NCI-H128 (cell line): Measurements from ENCODE around the gene TMEM89.

Experiments
- DNase-seq: peaks from one replicate; lab custom pipeline; 2025; ENCODE audit not compliant: unreplicated experiment; lab: John Stamatoyannopoulos, UW

Gene TMEM89

DNA sequence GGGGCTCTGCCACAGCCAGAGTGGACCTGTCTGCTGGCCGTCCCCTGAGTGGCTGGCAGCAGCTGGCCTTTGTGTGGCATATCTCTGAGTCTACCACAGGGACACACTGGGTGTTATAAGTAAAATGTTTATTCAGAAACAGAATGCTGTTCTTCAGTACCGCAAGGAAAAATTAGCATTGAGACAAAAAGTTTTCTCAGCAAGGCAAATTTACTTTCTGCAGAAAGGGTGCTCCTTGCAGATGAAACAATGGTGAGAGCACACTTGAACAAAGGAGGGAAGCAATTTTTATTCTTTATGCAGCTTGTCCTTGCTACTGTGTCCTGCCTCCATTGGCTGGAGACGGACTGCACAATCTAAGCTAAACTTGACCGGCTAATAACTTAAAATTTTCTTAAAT is 4.0 kb downstream of the TMEM89 start:
- DNase-seq: no peak

DNA sequence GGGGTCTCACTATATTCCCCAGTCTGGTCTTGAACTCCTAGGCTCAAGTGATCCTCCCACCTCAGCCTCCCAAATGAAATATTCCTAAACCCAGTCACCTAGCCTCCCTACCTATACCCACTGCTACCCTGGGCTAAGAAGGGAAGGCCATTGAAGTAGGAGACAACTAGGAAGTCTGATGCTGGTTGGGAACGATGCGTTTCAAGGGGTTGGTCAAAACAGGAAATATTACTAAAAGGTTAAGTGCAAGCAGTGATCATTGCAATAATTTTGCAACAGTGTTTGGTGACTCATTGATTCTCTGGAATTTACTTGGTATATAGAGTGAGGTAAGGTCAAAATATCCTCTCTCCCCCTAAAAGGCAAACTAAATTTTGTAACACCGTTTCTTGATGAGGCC is 7.5 kb downstream of the TMEM89 start:
- no peak for DNase-seq

DNA sequence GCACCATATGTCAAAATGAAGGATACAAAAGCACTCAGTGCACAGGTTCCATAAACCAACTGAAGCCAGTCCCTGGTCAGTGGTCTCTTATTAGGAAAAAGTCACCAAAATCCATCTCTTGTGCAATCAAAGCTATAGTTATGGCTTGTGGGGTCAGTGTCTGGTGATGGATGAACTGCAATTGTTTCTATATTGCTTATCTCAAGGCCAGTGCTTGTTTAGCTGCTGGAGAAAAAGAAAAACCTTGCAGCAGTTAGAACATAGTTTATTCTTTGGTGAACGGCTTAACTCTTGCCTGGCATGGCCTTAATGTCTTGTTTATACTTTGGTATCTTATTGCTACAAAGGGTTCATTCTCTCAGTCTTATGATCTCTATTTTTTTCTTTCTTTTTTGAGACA is 9.3 kb downstream of the TMEM89 start:
- DNase-seq: no peak

DNA sequence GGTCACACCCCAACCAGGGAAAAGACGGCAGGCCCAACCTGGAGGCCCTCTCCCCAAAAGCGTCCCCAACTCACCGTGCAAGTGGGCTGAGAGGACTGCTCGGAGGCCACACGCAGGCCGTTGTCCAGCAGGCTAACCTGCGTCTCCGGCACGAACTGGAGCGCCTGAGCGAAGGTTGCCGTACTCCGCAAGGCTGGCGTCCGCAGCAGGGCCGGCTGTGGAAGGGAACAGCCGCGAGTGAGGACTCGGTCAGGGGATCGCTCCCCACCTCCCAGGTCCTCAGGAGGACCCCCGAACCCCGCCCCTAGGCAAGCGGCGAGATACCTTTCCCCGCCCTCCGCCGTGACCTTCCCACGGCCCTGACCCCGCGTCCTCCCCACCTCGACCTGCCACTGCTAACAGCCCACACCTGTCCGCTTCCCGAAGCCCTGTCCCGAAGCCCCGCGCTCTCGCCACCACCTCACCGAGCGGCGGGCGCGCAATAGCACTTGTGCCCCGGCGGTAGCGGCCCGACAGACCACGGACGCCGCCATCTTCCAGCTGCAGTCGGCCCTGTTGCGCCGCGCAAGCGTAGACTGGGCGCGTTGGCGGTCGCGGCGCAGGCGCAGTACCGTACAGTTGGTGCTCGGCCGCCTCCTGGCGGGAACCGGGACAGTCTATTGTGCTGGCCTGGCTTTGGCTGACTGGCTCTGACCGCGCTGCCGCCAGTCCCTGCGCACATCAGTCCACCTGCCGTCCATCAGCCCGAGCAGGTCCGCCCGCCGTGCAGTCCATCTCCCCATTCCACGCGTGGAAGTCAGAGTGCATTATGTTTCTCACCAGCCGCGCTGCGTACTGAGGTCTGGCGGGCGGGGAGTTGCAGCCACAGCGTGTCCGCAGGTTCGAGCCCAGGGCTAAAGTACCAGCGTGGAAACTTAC is 12.2 kb downstream of the TMEM89 start, which contains the start of gene UQCRC1:
Gene UQCRC1 (minus strand): TSS at position 559 of the 918 bp plus-strand sequence. CDS start 26 bp downstream, at position 533.
- DNase-seq: peak; percentile 76

DNA sequence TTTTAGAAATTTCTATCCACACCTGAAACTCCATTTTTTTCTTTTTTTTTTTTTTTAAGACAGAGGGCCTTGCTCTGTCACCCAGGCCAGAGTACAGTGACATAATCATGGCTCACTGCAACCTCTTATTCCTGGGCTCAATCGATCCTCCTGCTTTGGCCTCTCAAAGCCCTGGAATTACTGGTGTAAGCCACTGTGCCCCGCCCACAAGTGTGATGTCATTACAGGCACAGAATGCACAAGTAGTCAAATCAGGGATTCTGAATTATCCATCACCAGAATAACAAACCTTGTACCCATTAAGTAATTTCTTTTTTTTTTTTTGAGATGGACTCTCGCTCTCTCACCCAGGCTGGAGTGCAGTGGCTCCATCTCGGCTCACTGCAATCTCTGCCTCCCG is 14.1 kb downstream of the TMEM89 start:
- DNase-seq: no peak

DNA sequence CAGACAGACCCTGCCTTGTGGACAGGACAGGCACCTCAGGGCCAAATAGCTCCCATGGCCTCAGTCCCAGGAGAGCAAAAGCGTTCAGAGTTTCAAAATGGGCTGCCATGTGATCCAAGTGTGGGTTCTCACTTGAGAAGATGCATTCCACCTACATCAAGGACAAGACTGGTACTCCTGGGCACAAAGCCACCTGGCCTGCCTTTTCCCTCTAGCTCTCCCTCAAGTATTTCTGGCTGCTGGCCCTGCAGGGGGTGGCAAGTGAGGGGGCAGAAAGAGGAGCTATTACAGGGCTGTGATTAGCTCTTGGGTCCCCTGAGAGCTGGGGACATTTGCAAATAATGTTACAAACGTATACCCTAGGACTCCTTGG is 20.0 kb downstream of the TMEM89 start:
- no peak for DNase-seq

DNA sequence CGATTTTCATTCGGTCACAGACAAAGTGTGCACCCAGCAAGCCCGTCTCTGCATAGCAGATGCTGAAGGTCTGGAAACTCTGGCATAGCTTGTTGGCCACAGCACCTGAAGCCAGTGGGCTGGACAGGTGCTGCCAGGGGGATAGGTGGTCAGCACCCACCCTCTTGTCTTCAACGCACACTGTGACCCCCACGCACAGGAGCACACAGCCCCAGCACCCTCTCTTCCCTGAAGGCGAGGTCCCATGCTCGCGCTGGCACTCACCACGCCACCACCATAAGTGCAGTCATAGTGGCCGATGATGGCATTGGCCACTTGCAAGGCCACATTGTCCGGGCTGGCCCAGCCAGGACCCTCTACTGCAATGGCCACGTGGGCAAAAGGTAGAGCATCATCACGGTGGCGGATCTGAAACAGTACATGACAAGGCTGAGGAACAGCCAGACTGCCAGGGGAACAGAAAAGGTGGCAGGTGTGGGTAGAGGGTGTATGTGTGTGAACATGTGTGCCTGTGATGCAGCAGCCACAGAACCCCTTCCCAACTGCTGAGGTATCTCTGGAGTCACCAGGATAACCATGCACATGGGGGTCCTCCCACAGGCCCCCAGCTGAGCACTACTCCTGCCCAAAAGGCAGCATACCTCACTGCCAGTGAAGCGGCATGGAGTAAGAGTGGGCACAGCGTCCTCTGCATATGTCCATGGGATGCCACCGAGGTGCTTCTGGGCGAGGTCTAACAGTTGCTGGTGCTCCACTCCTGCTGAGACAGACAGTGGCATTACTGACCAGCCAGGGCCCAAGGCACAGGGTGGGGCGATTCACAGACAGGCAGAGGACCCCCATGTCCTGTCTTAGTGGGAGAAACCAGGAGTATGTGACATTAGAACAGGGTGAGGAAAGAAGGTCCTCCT is 20.6 kb downstream of the TMEM89 start:
- DNase-seq: no peak

DNA sequence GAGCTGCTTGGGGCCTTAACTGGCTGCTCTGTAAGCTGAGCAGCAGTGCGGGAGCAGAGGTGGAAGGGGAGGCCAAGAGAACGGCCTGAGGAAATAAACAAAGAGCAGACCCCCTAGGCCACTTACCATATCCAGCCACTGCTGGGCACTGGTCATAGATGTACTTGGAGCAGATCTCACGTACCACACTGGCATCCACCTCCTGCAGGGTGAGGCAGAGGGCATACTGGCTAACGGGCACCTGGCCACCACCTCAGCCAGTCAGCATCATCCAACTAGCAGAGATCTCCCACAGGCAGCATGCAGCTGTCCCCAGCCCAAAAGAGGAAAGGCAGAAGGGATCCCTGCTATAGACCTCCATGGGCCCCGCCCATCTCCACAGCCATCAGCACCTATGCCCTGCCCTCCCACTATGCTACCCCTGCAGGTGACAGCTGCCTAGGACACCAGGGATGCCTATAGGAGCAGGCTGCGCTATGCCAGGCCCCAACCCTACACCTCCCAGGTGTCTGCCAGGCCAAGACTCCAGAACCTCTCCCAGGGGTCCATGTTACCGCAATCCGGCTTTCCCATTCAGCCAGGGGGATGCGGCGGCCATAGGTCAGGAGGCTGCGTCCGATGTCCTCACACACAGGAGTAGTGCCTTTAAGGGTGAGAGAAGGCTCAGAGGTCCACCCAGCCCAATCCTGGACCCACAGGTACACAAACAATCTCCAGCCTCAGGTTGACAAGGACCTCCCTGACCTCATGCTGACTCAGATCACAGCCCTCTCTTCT is 21.9 kb downstream of the TMEM89 start:
- DNase-seq: no peak

DNA sequence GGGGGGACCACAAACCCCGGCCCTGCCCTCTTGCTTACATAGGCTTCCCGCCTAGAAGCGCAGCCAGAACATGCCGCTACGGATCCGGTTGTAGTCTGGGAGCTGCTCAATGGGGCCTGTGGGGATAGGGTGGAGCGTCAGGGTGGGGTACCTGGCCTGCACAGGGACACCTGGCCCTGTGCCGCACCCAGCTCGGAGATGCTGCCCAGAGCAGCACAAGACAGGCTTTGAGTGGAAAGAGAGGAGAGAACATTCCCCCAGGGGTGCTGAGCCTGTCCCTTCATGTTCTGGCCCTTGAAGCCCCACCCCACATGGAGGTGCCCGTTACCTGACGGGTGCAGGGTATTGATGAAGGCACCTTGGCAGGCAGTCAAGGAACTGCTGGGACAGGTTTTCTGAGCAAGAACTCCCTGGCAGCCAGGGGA is 22.5 kb downstream of the TMEM89 start:
- DNase-seq: no peak

DNA sequence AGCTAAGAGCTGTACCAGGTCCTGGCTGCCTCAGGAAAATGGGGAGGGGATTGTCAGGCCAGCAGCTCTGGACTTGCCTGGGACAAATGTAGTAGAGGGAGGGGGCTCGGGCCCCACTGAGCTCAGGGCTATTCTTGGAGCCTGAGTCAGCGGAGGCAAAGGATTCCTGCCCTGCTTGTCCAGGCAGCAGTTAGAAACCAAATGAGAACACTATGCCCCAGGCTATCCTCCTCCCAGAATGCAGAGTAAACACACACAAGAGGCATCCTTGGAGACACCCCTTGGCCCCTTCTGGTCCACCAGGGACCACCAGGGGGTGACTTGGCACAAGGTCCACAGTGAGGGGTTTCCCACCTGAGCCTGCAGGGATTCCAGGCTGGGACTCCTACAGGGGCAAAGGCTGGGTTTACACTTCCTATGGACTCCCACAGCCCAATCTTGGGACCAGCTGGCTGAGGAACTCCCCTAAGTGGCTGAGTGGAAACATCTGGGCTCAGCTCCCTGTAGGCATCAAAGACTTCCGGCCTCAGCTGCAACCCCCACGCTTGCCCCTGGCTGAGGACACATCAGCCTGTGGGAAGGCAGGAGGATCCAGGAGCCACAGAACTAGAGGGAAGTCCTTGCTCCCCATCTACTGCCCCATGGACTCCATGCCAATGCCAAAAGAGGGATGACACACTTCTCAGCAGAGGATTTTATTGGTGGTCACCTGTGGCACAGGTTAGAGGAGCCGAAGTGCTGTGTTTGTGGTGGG is 23.1 kb downstream of the TMEM89 start:
- no peak for DNase-seq

DNA sequence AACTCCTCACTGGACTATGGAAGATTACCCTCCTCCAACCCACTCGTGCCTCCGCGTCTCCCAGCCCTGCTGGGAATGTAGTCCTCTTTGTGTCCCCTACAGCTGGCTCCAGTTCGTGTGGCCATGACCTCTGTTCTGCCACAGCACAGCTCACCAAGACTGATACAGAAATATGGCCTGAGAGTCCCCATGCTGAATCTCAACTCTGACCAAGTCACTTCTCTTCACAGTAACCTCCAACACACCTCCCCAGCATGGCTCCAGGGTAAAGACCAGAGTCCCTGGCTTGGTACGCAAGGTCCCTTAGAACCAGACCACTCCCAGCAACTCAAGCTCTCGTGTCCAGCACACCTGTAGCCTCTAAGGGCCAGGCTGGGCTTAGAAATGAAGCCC is 24.2 kb downstream of the TMEM89 start:
- no peak for DNase-seq

DNA sequence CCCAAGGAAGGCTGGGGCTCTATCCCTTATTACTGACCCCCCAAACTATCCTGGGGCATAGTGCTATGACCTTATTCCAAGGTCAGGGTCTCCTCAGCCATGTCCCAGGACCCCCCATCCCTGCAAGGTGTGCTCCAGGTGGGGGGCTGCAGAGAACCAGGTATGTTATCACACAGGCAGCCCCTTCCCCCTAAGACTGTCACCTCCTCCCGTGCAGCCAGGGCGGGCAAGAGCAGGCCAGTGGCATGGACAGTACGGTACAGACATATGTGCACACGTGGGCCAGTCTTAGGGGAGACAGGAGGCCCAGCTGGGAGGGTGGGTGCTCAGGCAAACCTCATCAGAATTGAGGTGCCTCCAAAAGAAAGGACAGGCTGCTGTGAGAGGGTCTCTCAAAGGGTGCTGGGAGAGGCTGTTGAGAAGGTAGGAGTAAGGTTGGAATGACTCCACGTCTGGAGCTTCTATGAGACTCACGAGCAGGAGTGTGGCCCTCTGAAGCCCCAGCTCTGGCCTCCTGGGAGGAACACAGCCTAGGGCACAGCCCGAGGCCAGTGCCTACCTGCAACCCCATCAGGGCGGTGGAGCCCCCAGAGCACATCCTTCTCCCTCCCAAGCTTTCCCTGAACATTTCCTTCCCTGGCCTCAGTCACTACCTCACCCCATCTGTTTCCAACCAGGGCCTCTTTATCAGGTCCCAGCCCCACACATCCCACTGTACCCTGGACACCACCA is 24.7 kb downstream of the TMEM89 start:
- DNase-seq: no peak

DNA sequence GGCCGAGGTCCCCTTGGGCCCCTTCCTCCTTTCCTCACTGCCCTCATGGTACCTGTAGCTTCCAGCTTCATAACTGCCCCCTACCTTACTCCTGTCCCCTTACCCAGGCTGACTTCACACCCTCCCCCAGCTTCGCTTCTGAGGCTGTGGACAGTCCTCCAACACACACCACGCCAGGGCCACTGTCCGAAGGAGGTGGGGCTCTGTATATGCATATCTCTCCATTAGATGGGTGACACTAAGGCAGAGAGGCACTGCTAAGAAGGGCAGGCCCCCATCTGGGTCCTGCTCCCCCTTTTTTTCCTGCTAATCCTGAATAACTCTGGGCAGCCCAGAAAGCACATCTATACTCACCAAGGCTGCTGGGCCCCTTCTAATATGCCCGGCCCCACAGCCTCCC is 25.4 kb downstream of the TMEM89 start:
- DNase-seq: no peak

DNA sequence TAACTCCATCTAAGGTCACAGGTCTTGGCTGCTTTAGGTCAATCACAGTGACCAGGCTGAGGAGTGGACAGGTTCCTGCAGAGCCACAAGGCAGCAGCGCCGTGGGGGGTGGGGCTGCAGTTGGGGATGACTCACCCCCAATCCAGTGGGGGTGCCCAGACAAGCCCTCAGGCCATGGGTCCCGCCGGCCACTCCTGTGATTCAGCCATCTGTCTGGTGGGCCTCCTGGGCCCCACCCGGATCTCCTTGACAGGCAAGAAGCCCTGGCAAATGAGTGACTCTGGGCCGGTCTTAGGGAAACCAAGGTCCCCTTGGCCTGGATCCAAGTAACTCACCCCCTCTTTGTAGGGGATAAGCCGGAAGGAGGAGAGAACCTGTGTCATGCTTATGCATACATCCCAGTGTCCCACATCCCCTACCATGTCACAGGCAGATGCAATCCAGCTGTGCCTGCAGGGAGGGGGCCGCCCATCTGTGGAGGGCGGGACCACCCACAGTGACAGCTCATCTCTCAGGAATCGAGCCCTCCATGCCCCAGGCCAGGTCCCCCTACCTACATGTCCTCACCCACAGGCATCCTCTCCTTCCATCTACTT is 25.9 kb downstream of the TMEM89 start:
- no peak for DNase-seq

DNA sequence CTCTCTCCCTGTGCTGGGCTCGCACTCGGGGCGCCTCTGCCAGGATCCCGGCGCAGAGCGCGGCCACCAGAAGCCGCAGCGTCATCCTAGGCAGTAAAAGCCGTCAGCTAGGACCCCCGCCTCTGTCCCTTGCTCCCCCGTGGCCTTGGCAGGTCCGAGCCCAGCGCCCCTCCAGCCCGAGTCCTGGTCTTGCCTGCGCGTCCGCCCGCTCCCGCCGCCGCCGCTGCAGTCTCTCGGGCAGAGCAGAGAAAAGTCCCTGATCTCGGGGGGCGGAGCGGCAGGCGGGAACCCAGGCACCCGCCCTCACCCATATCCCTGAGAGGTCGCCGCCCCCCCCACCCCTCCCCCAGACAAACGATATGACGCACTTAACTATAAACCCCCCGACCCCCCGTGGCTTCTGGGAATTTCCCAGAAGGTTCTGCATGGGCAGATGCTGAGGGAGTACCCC is 26.5 kb downstream of the TMEM89 start, which contains the start of gene COL7A1:
Gene COL7A1 (minus strand): TSS at position 255 of the 451 bp plus-strand sequence. CDS start 170 bp downstream, at position 85.
- no peak for DNase-seq

DNA sequence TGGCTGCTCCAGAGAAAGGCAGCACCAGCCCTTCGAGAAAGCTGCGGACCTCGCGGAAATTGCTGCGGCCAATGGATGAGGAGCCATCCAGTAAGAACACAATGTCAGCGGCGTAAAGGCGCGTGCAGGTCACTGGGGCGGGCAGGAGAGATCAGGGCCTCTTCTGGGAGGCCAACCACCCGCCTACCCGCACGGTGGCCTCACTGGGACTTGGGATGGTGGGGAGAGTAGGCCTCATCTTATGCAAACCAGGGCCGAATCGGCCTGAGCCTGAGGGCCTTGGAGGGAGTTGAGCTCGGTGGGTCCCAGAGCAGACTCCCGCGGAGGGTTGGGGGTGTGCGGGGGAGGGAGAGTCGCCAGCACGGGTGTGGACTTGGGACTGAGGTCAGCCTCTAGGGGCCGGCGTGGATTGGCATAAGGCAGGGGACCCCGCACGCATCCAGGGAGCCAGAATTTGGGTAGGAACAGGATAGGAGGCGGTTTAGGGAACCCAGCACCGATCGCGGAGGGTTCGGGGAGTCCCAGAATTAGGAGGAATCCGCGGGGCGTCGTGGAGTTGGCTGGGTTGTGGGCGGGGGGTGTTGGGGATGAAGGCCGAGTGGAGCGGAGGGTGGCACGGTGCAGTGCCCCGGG is 27.0 kb downstream of the TMEM89 start:
- no peak for DNase-seq

DNA sequence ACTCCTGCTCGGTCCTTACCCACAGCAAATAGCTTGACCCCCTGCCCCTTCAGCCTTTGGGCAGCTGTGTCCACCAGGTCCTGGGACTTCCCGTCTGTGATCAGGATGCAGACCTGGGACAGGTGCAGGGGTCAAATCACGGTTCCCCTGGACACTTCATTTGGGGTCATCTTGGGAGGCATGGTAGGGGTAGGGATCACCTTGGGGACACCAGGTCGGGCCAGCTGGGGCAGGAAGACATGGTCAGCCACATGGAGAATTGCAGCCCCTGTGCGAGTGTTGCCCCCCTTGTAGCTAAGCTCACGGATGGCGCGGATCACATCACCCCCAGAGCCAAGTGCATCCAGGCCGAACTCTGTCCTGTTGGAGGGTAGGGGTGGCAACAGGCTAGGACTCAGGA is 28.2 kb downstream of the TMEM89 start:
- no peak for DNase-seq

DNA sequence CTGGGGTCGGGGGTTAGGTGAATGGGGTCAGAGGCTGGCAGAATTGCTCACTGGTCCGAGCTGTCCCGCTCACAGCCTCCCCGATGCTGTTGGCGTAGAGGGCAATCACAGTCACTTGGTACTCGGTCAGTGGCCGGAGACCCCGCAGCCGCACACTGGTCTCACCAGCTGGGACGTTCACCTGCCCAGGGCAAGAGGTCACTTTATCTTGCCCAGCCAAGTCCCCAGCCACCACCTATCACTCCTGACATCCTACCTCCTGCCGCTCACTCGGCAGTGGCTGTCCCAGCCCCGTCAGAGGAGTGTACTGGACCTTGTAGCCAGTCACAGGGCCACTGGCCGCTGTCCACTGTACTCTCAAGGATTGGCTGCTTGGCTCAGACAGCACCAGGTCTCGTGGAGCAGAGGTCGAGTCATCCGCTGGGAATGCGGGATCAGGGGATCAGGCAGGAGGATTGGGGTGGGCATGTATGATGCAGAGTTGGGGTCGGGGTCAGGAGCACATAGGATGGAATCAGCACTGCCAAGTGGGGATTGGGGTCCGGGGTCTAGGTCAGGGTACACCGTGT is 29.0 kb downstream of the TMEM89 start:
- DNase-seq: no peak
